ENCODE results near the gene PIGA.

Gene PIGA

DNA sequence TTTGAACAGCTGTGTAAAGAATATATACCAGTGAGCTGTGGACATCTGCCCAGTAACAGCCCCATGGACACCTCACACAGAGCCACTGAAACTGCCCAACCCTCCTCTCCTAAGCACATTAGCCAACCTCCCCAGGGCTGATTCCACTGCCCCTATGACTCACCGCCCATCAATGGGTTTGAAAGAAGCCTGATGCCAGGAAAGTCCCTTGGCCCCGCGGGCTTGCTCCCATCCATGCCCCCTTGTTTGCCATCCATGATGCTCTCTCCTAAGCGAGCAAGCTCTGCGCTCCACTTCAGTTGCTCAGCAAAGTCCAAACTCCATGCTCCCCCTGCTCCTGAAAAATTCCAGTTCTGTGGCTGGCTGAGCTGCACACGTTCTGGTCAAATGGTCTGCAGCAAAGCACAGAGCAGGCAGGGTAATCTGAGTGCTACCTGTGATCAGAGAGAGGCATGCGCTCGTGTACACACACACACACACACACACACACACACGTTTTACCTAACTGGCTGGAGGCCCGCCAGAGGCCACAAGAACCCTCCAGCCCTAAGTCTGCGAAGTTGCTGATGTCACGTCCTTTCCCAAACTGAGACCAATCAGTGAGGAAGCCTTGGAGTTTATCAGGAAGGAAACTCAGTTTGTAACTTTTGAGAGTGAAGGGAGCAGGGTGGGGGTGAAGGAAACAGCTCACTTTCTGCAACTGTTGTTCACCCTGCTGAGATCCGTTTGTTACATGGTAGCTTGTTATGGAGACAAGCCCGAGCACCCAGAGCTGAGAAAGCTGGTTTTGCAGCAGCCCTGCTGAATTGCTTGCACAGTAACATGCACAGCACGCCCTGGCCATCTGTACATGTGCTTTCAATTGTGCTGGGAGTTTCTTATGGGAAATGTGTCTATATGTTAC is 65.5 kb downstream of the PIGA start, which contains the start of gene ASB9:
Gene ASB9, minus strand, starts transcription at position 466 of the 904 bp plus-strand sequence. Its CDS starts 209 bp downstream, at position 257.
- Histone ChIP-seq H3K4me1 (no peaks in the 10 kb centered on the region), H3K9me3 (ENCODE audit: control insufficient read depth, low read length) (no peaks in the 10 kb centered on the region), H3K79me2 (no peaks in the 10 kb centered on the region), H3K27ac (no peak within 1 kb of the TSS), H3K4me3 (ENCODE audit: low read depth, low read length) (no peak within 1 kb of the TSS), H2AFZ (peak within 1 kb of the TSS; percentile 19), H3K36me3 (ENCODE audit: control insufficient read depth, insufficient read depth, low read length) (no peaks in the 10 kb centered on the region), H3K4me2 (ENCODE audit: low read length) (peak within 1 kb of the TSS; percentile 49), H3K9ac (no peak within 1 kb of the TSS), H3K27me3 (ENCODE audit: control insufficient read depth, insufficient read depth, low read length) (no peaks in the 10 kb centered on the region)
- no peak for TF ChIP-seq CTCF (IDR thresholded peaks at IDR 0.05)
